K562 (cell line): ENCODE data around the gene DIRAS2. TPM values are rescaled to one million over a fixed set of nuclear protein-coding genes. Genes with fewer than 3 reads are reported as not detected.
"Not testable (repeated sequence)": the region's sequence is repeated elsewhere in the genome, so short reads cannot be mapped to it uniquely, and the experiment has no call there.

Source experiments
- ATAC-seq: fragments of 200-7000 bp; cut with Tn5 transposase; 3 replicates; pipeline ENCODE4 v1.9.1; 2020; ENCODE audit warnings: moderate library complexity
- BruUV-seq: library from RNA; stranded (reverse); fragments of 400-500 nt; replicated peaks from 2 replicates; lab custom pipeline; 2021; lab: Mats Ljungman, UMichigan
- CTCF ChIA-PET: fragments of 300-600 bp; formaldehyde crosslinking; extraction: SDS; loops from one replicate; lab custom pipeline; 2021; ENCODE audit warnings: low intra/inter-chr PET ratio; lab: Yijun Ruan, JAX
- POLR2A ChIA-PET: fragments of 300-600, 350-650 bp; sonication (Branson Sonifier 250); formaldehyde crosslinking; extraction: SDS; loops from one replicate; lab custom pipeline; 2021; ENCODE audit warnings: antibody characterized with exemption, inconsistent platforms; lab: Yijun Ruan, JAX
- DNase-seq, 4 experiments: peaks; one replicate each; pipeline versions ENCODE4 v3.0.0 to v3.0.0-alpha.2; 2011 to 2018; ENCODE audit warnings: low spot score in 3 of 4, mixed read lengths in 3 of 4; ENCODE audit errors: extremely low read depth in 1 of 4
- FAIRE-seq: peaks from 2 replicates; lab custom pipeline; 2011; peaks lifted over from hg19 to GRCh38; lab: Jason Lieb, UNC
- H2AFZ ChIP-seq: 2 replicates; pipeline ENCODE4 v1.6.0; 2011; ENCODE audit warnings: low read depth, low read length, control low read depth, inconsistent platforms
- H3K27ac ChIP-seq: fragments of 200-600 bp; 3 replicates; pipeline ENCODE4 v1.8.0; 2011; ENCODE audit warnings: low read depth, mild to moderate bottlenecking, control low read depth, inconsistent platforms, low read length, moderate library complexity, mixed read lengths; ENCODE audit errors: extremely low read depth
- H3K27me3 ChIP-seq, 2 experiments: fragments of 300-600 bp in 1 of 2; 2 replicates in 1 of 2; 3 replicates in 1 of 2; pipeline versions ENCODE4 v1.6.0 to v1.8.0; 2011; ENCODE audit warnings: inconsistent platforms in 2 of 2, low read length in 2 of 2, mild to moderate bottlenecking in 1 of 2, mixed read lengths in 1 of 2, moderate library complexity in 1 of 2; ENCODE audit not compliant: control insufficient read depth in 2 of 2, insufficient read depth in 2 of 2
- H3K36me3 ChIP-seq: fragments of 300-600 bp; 3 replicates; pipeline ENCODE4 v1.8.0; 2011; ENCODE audit warnings: mild to moderate bottlenecking, low read length, inconsistent platforms; ENCODE audit not compliant: control insufficient read depth, insufficient read depth
- H3K4me1 ChIP-seq, 2 experiments: fragments of 200-600 bp in 1 of 2; replicated peaks in 1 of 2; 2 replicates in 1 of 2; 3 replicates in 1 of 2; pipeline versions ENCODE4 v1.5.1 to v1.8.0; 2011; ENCODE audit warnings: inconsistent platforms in 2 of 2, low read length in 2 of 2, mild to moderate bottlenecking in 1 of 2, mixed read lengths in 1 of 2, moderate library complexity in 1 of 2; ENCODE audit not compliant: control insufficient read depth in 2 of 2, insufficient read depth in 2 of 2
- H3K4me2 ChIP-seq: 2 replicates; pipeline ENCODE4 v1.6.1; 2011; ENCODE audit warnings: low read length, control low read depth, inconsistent platforms, mixed read lengths; ENCODE audit not compliant: insufficient read depth
- H3K4me3 ChIP-seq: fragments of 200-600 bp; sonication (generic), shearing (Covaris generic); 2 replicates; pipeline ENCODE4 v1.5.1; 2016; ENCODE audit warnings: control low read depth, inconsistent platforms
- H3K79me2 ChIP-seq: fragments of 200-600 bp; 3 replicates; pipeline ENCODE4 v1.8.0; 2011; ENCODE audit warnings: low read length, inconsistent platforms; ENCODE audit not compliant: control insufficient read depth, insufficient read depth
- H3K9ac ChIP-seq, 2 experiments: 2 replicates each; pipeline versions ENCODE4 v1.6.0 to v1.6.1; 2011; ENCODE audit warnings: low read depth in 2 of 2, low read length in 2 of 2, control low read depth in 1 of 2, inconsistent platforms in 1 of 2, mild to moderate bottlenecking in 1 of 2, mixed read lengths in 1 of 2; ENCODE audit not compliant: insufficient read depth in 1 of 2
- H3K9me1 ChIP-seq: one replicate; pipeline ENCODE4 v1.6.0; 2011; ENCODE audit warnings: inconsistent platforms, mild to moderate bottlenecking, low read length, moderate library complexity; ENCODE audit not compliant: control insufficient read depth, insufficient read depth
- H3K9me3 ChIP-seq: replicated peaks from 2 replicates; pipeline ENCODE4 v1.5.1; 2011; ENCODE audit warnings: low read depth, low read length, inconsistent platforms; ENCODE audit not compliant: control insufficient read depth, insufficient read depth
- H4K20me1 ChIP-seq: replicated peaks from 2 replicates; pipeline ENCODE4 v1.6.1; 2011; ENCODE audit warnings: low read length, inconsistent platforms, mixed read lengths; ENCODE audit not compliant: control insufficient read depth, insufficient read depth
- HDAC1 ChIP-seq, 2 experiments: fragments of 450-650 bp; IDR thresholded peaks; 2 replicates each; pipeline ENCODE4 v1.6.1; 2016 to 2017; ENCODE audit warnings: inconsistent platforms in 1 of 2, mild to moderate bottlenecking in 1 of 2, moderate library complexity in 1 of 2
- HNRNPL ChIP-seq: fragments of 200-400 bp; formaldehyde crosslinking; IDR thresholded peaks from 2 replicates; pipeline ENCODE4 v1.6.1; 2017; ENCODE audit warnings: low read depth, mild to moderate bottlenecking, low read length
- TAL1 ChIP-seq: fragments of 450-650 bp; IDR thresholded peaks from 2 replicates; pipeline ENCODE4 v1.6.1; 2016; ENCODE audit warnings: mild to moderate bottlenecking
- TCF7L2 ChIP-seq: fragments of 150-350 bp; IDR thresholded peaks from 2 replicates; pipeline ENCODE4 v1.6.1; 2016; ENCODE audit warnings: low read depth, mild to moderate bottlenecking, low read length, moderate library complexity
- ZNF134 ChIP-seq: fragments of 250-450 bp; sonication (Bioruptor Pico); conservative IDR thresholded peaks from 2 replicates; pipeline ENCODE4 v1.4.0; 2020
- ZNF408 ChIP-seq: fragments of 250-450 bp; sonication (Bioruptor Pico); IDR thresholded peaks from 2 replicates; pipeline ENCODE4 v1.4.0; 2020; ENCODE audit warnings: low read depth, mild to moderate bottlenecking, moderate library complexity
- WGBS: fragments of 100-300 bp; shearing (Covaris generic); methylation state at CpG from one replicate; pipeline ENCODE4 v1.1.6; 2016; ENCODE audit warnings: low coverage, mixed read lengths; ENCODE audit not compliant: insufficient coverage; ENCODE audit errors: missing lambda C conversion rate; 5-methylcytosine and 5-hydroxymethylcytosine counted together
- in situ Hi-C: fragments of 300-500 bp; cut with MboI; formaldehyde crosslinking; loops from 4 replicates; pipeline ENCODE4 v1.15.0; 2018; ENCODE audit warnings: inconsistent platforms, mixed read lengths
- intact Hi-C: fragments of 100-400 bp; cut with micrococcal nuclease; formaldehyde crosslinking; loops from 2 replicates; pipeline ENCODE4 v1.14.2; 2022
- polyA plus RNA-seq, 8 experiments: library from polyadenylated mRNA; depleted of rRNA in 4 of 8; stranded (reverse) in 5 of 8; unstranded in 3 of 8; fragments of >200 nt; fragmentation: Nextera tagmentation in 2 of 8; fragmentation: Illumina TruSeq in 1 of 8; extraction: Ambion mirVana in 2 of 8; extraction: Trizol in 1 of 8; gene quantifications; 2 replicates each; pipeline versions ENCODE4 v1.2.1 to v1.2.3, GENCODE V29; 2011 to 2014; ENCODE audit warnings: inconsistent platforms in 1 of 8, missing spikeins in 1 of 8
- total RNA-seq, 7 experiments: library from RNA; depleted of rRNA in 6 of 7; stranded (reverse); fragments of >200 nt in 6 of 7; fragmentation: Illumina TruSeq in 2 of 7; extraction: Trizol in 2 of 7; gene quantifications; 2 replicates each; pipeline versions ENCODE4 v1.2.1 to v1.2.3, GENCODE V29; 2011 to 2021; ENCODE audit warnings: low replicate concordance in 1 of 7

Gene DIRAS2
- total and polyA plus RNA-seq, 9 of the 15 experiments (the other 6 are each of a cell fraction or from before 2014, with no cell fraction given): not detected

DNA sequence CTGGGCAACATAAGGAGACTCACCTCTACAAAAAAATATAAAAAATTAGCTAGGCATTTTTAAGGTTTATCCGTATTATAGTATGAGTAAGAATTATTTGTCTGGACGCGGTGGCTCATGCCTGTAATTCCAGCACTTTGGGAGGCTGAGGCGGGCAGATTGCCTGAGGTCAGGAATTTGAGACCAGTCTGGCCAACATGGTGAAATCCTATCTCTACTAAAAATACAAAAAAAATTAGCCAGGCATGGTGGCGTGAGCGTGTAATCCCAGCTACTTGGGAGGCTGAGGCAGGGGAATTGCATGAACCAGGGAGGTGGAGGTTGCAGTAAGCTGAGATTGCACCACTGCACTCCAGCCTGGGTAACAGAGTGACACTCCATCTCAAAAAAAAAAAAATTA is 14.3 kb upstream of the DIRAS2 start:
- BruUV-seq, DNase-seq, ATAC-seq, H2AFZ ChIP-seq, H3K9me1 ChIP-seq, H3K27me3 ChIP-seq, H3K4me1 ChIP-seq, intact Hi-C loops, CTCF ChIA-PET, POLR2A ChIA-PET, in situ Hi-C loops, FAIRE-seq, H3K27ac ChIP-seq, H3K4me2 ChIP-seq, H3K4me3 ChIP-seq, H4K20me1 ChIP-seq, H3K9me3 ChIP-seq, H3K36me3 ChIP-seq, H3K9ac ChIP-seq, H3K79me2 ChIP-seq: not testable (repeated sequence)
- WGBS: 3% methylated on average over 6 of the region's 6 CpGs

DNA sequence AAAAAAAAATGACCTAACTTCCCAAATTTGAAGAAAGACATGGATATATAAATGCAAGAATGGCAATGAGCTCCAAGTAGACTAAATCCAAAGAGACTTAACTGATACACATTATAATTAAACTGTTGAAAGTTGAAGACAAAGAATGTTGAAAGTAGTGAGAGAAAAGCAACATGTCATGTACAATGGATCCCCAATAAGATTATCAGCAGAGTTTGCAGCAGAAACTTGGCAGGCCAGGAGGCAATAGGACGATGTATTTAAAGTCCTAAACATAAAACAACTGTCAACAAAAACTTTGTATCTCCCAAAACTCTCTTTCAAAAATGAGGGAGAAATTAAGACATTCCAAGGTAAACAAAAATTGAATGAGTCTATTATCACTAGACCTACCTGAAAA is 8.6 kb upstream of the DIRAS2 start:
- Histone ChIP-seq H3K79me2 (no peaks in the 10 kb centered on the region), H3K4me3 (no peak overlapping the region), H3K4me2 (no peak overlapping the region), H3K9me3 (no peaks in the 10 kb centered on the region), H3K4me1 (no peaks in the 10 kb centered on the region), H3K9me1 (no peaks in the 10 kb centered on the region), H3K27ac (no peak overlapping the region), H3K36me3 (no peaks in the 10 kb centered on the region), H4K20me1 (no peaks in the 10 kb centered on the region), H2AFZ (no peak overlapping the region), H3K27me3 (no peaks in the 10 kb centered on the region), H3K9ac (no peak overlapping the region)
- no TSS peak for BruUV-seq
- POLR2A ChIA-PET: no interaction called here
- no peak for FAIRE-seq
- CTCF ChIA-PET: no interaction called here
- TF ChIP-seq HNRNPL (no peak), TCF7L2 (no peak), ZNF408 (CRISPR knock-in tag) (no peak), TAL1 (no peak), ZNF134 (no peak), HDAC1 (IDR thresholded peaks at IDR 0.05) (no peak)
- ATAC-seq: no peak
- intact Hi-C loops (no loop called here), in situ Hi-C loops (no loop called here)
- DNase-seq: no peak
- 0% methylated on average over 1 of the region's 1 CpG for WGBS
